ENCODE data around the gene SORCS1. TPM values are rescaled to one million over a fixed set of nuclear protein-coding genes. Genes with fewer than 3 reads are reported as not detected.

The SORCS1 gene
- total and polyA plus RNA-seq, 2 of the 8 experiments (the other 6 are each of a cell fraction or from before 2014, with no cell fraction given), result 4.1 to 4.6 TPM

GRCh38 chr10:106914016-106914415 is 250.5 kb downstream of the SORCS1 start (continued):
- TF ChIP-seq GTF2F1 (IDR thresholded peaks at IDR 0.05; ENCODE audit: borderline replicate concordance, low read depth, low read length), result no peak
- no peak for TF ChIP-seq JUND (IDR thresholded peaks at IDR 0.05; ENCODE audit: low read length)
